HTR-8/SVneo (cell line): ENCODE measurements around the gene LRRC18.

Experiments used
- DNase-seq: peaks from one replicate; pipeline ENCODE4 v3.0.0; 2011; ENCODE audit warnings: low spot score, mixed read lengths; ENCODE audit not compliant: insufficient read length
- FAIRE-seq: peaks from 2 replicates; lab custom pipeline; 2011; peaks lifted over from hg19 to GRCh38; lab: Jason Lieb, UNC

LRRC18 gene

GRCh38 chr10:48924988-48925387, 14.7 kb downstream of the LRRC18 start:
- DNase-seq (no peak), FAIRE-seq (no peak)

GRCh38 chr10:48923748-48924147, 15.9 kb downstream of the LRRC18 start:
- DNase-seq (no peak), FAIRE-seq (no peak)

- FAIRE-seq = no peak
- DNase-seq = no peak
These were observed 26.0 kb downstream of the LRRC18 start for GRCh38 chr10:48913674-48914073.

GRCh38 chr10:48910548-48910947, 29.1 kb downstream of the LRRC18 start:
- no peak for DNase-seq
- FAIRE-seq = no peak

- FAIRE-seq = no peak
- DNase-seq = no peak
These were observed 31.9 kb downstream of the LRRC18 start for GRCh38 chr10:48907730-48908129.

- no peak for FAIRE-seq
These were observed 32.8 kb downstream of the LRRC18 start for GRCh38 chr10:48906841-48907240.

GRCh38 chr10:48905311-48905710, 34.3 kb downstream of the LRRC18 start:
- no peak for FAIRE-seq
- no peak for DNase-seq

More at GRCh38 chr10:48906841-48907240, 32.8 kb downstream of the LRRC18 start:
- no peak for DNase-seq

GRCh38 chr10:48904861-48905260, 34.8 kb downstream of the LRRC18 start:
- DNase-seq (no peak), FAIRE-seq (no peak)

GRCh38 chr10:48903151-48903550, 36.5 kb downstream of the LRRC18 start:
- FAIRE-seq (no peak), DNase-seq (no peak)

- no peak for DNase-seq
- no peak for FAIRE-seq
These were observed 37.5 kb downstream of the LRRC18 start for GRCh38 chr10:48902096-48902495.

GRCh38 chr10:48901319-48901718, 38.3 kb downstream of the LRRC18 start:
- DNase-seq (no peak), FAIRE-seq (no peak)

GRCh38 chr10:48900371-48900801, 39.3 kb downstream of the LRRC18 start:
- FAIRE-seq (no peak), DNase-seq (no peak)

- DNase-seq = no peak
- FAIRE-seq = no peak
These were observed 39.9 kb downstream of the LRRC18 start for GRCh38 chr10:48899781-48900180.

- no peak for FAIRE-seq
- DNase-seq = no peak
These were observed 41.2 kb downstream of the LRRC18 start for GRCh38 chr10:48898426-48898825.

- no peak for DNase-seq
- no peak for FAIRE-seq
These were observed 42.2 kb downstream of the LRRC18 start for GRCh38 chr10:48897441-48897790.

GRCh38 chr10:48896756-48897440, 42.7 kb downstream of the LRRC18 start:
- DNase-seq (no peak), FAIRE-seq (no peak)

GRCh38 chr10:48895803-48896195, 43.8 kb downstream of the LRRC18 start:
- FAIRE-seq (no peak), DNase-seq (no peak)

- FAIRE-seq (no peak), DNase-seq (no peak)
These were observed 44.5 kb downstream of the LRRC18 start for GRCh38 chr10:48894911-48895802.

- FAIRE-seq = no peak
These were observed 48.5 kb downstream of the LRRC18 start for GRCh38 chr10:48890888-48891850.

GRCh38 chr10:48887982-48888381, 51.7 kb downstream of the LRRC18 start:
- DNase-seq (no peak), FAIRE-seq (no peak)

More at GRCh38 chr10:48890888-48891850, 48.5 kb downstream of the LRRC18 start:
- DNase-seq = no peak
